Psoas muscle (tissue), 8 donors: ENCODE measurements around the gene UBAC2. TPM values are rescaled to one million over a fixed set of nuclear protein-coding genes. Genes with fewer than 3 reads are reported as not detected.

Experiments used
- ATAC-seq, 4 donors: fragments of 200-7000 bp; cut with Tn5 transposase; one replicate each; pipeline ENCODE4 v1.9.1; 2020; ENCODE audit warnings: moderate library complexity in 3 of 4, mild to moderate bottlenecking in 2 of 4
- DNase-seq, 2 donors: peaks; one replicate each; pipeline ENCODE4 v3.0.0-alpha.2; 2020
- H3K27ac ChIP-seq: fragments of 200-600 bp; one replicate; pipeline ENCODE4 v1.8.0; 2022
- H3K27me3 ChIP-seq, 3 donors: fragments of 200-600 bp in 1 of 3; one replicate each; pipeline versions ENCODE4 v1.6.1 to v1.8.0; 2013 to 2022; ENCODE audit warnings: low read length in 2 of 3, mild to moderate bottlenecking in 2 of 3, moderate library complexity in 1 of 3; ENCODE audit not compliant: insufficient read depth in 3 of 3
- H3K36me3 ChIP-seq, 2 donors: fragments of 200-600 bp in 1 of 2; one replicate each; pipeline versions ENCODE4 v1.6.1 to v1.8.0; 2013 to 2022; ENCODE audit warnings: low read depth in 1 of 2, mild to moderate bottlenecking in 1 of 2, moderate library complexity in 1 of 2; ENCODE audit not compliant: insufficient read depth in 1 of 2
- H3K4me1 ChIP-seq: fragments of 200-600 bp; one replicate; pipeline ENCODE4 v1.8.0; 2022
- H3K4me3 ChIP-seq: fragments of 200-600 bp; one replicate; pipeline ENCODE4 v1.8.0; 2022; ENCODE audit warnings: mild to moderate bottlenecking
- H3K9me3 ChIP-seq: fragments of 200-600 bp; one replicate; pipeline ENCODE4 v1.8.0; 2022
- CTCF ChIP-seq: fragments of 200-600 bp; IDR thresholded peaks from one replicate; pipeline ENCODE4 v1.8.0; 2022; ENCODE audit warnings: antibody characterized with exemption
- WGBS, 3 donors: extraction: QIAGEN DNeasy Blood & Tissue Kit; methylation state at CpG; one replicate each; pipeline versions ENCODE4 v1.1.6 to v1.1.7; 2013; 5-methylcytosine and 5-hydroxymethylcytosine counted together
- intact Hi-C, 2 donors: fragments of 100-400 bp; cut with DNase I; formaldehyde crosslinking; loops; one replicate each; pipeline versions ENCODE4 v1.11.0 to v1.14.2; 2022
- polyA plus RNA-seq, 3 donors: library from polyadenylated mRNA; stranded (reverse); fragments of 200-250 nt; gene quantifications; one replicate each; pipeline ENCODE4 v1.2.3, GENCODE V29; 2013
- total RNA-seq, 4 donors: library from RNA; stranded (reverse); fragmentation: NEBNext Ultra II Directional in 2 of 4; extraction: Animal tissue kit (Norgen Biotek cat#: 25700) in 2 of 4; gene quantifications; one replicate each; pipeline versions ENCODE4 v1.2.1 to v1.2.4, GENCODE V29; 2021 to 2023
- donor health status: healthy with polysubstance abuse.
- donor health status: DM: no; HTN: no; CAD: no; lungs with moderate emphysema.
- donor health status: Bipolar disorder and iron deficiency.
- donor health status: healthy.
- donor health status: DM: yes; HTN: yes; CAD: no.
- donor health status: DM: no; HTN: no; CAD: no.
- donor health status: DM: no; HTN: no; CAD: no.
- donor health status: DM: yes; HTN: yes; CAD: no.

UBAC2 gene
- total and polyA plus RNA-seq, 7 donors: 54.1 to 97.1 (median 71.7) TPM

- H3K27ac ChIP-seq: no peak overlapping the region
- WGBS, 3 donors: 91 to 95% (median 94%) methylated on average over 1 of the region's 1 CpG
- no peaks in the 10 kb centered on the region for H3K9me3 ChIP-seq
- no peak for TF ChIP-seq CTCF
- intact Hi-C loops: no loop called here
- H3K4me3 ChIP-seq: no peak overlapping the region
- peak in 1 of 4 donors; percentile 36 for ATAC-seq
- H3K36me3 ChIP-seq: peaks cover 0 to 45% of the 10 kb centered on the region in 2 donors
- no peaks in the 10 kb centered on the region for H3K27me3 ChIP-seq
- H3K4me1 ChIP-seq: peaks cover 6% of the 10 kb centered on the region
- DNase-seq: no peak
Measured at GRCh38 chr13:99362362-99362761, 161.7 kb downstream of the UBAC2 start.

GRCh38 chr13:99363391-99363790, 162.7 kb downstream of the UBAC2 start:
- intact Hi-C loops: no loop called here
- WGBS, 3 donors: 45 to 75% (median 55%) methylated on average over 7 of the region's 7 CpGs
- H3K27me3 ChIP-seq: no peaks in the 10 kb centered on the region
- DNase-seq: no peak
- peak; percentile 52 to 77 (median 63) for ATAC-seq
- H3K4me3 ChIP-seq: no peak overlapping the region
- peaks cover 3 to 44% of the 10 kb centered on the region in 2 donors for H3K36me3 ChIP-seq
- peak overlapping the region; percentile 12 for H3K27ac ChIP-seq
- H3K4me1 ChIP-seq: peaks cover 6% of the 10 kb centered on the region
- TF ChIP-seq CTCF: no peak
- H3K9me3 ChIP-seq: no peaks in the 10 kb centered on the region

DNA sequence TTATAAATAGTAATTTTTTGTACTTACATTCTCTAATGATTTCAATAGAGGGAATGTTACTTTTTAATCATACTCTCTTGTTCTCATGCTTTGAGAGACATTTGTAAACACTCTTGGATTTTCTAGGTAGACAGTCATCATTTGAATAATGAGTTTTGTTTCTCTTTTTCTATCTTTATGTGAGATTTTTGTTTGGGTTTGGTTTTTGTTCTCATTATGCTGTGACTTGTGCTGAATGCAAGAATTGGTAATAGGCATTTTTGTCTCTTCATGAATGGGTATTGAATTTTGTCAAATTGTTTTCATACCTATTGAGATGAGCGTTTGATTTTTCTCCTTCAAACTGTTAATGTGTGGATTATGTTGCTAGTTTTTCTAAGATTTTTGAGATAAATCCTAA, 163.3 kb downstream of the UBAC2 start:
- no peak overlapping the region for H3K4me3 ChIP-seq
- ATAC-seq (no peak), DNase-seq (no peak)
- H3K4me1 ChIP-seq: peaks cover 6% of the 10 kb centered on the region
- peaks cover 3 to 44% of the 10 kb centered on the region in 2 donors for H3K36me3 ChIP-seq
- no peaks in the 10 kb centered on the region for H3K9me3 ChIP-seq
- TF ChIP-seq CTCF: no peak
- H3K27me3 ChIP-seq: no peaks in the 10 kb centered on the region
- WGBS, 3 donors: 74 to 87% (median 80%) methylated on average over 1 of the region's 1 CpG
- intact Hi-C loops: no loop called here
- H3K27ac ChIP-seq: no peak overlapping the region

- 88 to 95% (median 93%) methylated on average over 11 of the region's 11 CpGs for WGBS, 3 donors
- DNase-seq: no peak
- Histone ChIP-seq H3K9me3 (no peaks in the 10 kb centered on the region), H3K4me3 (no peak overlapping the region), H3K4me1 (peaks cover 6% of the 10 kb centered on the region), H3K27ac (no peak overlapping the region), H3K36me3 (peaks cover 3 to 49% of the 10 kb centered on the region in 2 donors), H3K27me3 (no peaks in the 10 kb centered on the region)
- intact Hi-C loops: no loop called here
- ATAC-seq: no peak
- no peak for TF ChIP-seq CTCF
Measured at GRCh38 chr13:99366075-99366987, 165.7 kb downstream of the UBAC2 start.
